H1 (cell line): Measurements from ENCODE around the gene RNF186. TPM values are rescaled to one million over a fixed set of nuclear protein-coding genes. Genes with fewer than 3 reads are reported as not detected.

Experiments used
- ASH2L ChIP-seq: fragments of 200-600, 300-600 bp; sonication (generic); IDR thresholded peaks from one replicate; pipeline ENCODE4 v1.7.1; 2017; ENCODE audit warnings: low read length
- GABPA ChIP-seq: IDR thresholded peaks from 2 replicates; pipeline ENCODE4 v1.6.1; 2011; ENCODE audit warnings: mild to moderate bottlenecking, low read length, moderate library complexity, borderline replicate concordance; ENCODE audit not compliant: insufficient read depth
- NRF1 ChIP-seq: IDR thresholded peaks from 2 replicates; pipeline ENCODE4 v1.6.1; 2011; ENCODE audit warnings: mild to moderate bottlenecking, low read depth, low read length, improper control_type of control experiment
- RBBP5 ChIP-seq: IDR thresholded peaks from 2 replicates; pipeline ENCODE4 v1.7.1; 2012; ENCODE audit warnings: low read depth, mild to moderate bottlenecking, inconsistent platforms, low read length, moderate library complexity, borderline replicate concordance
- SP1 ChIP-seq: IDR thresholded peaks from 2 replicates; pipeline ENCODE4 v1.6.1; 2011; ENCODE audit warnings: low read depth, low read length
- TBP ChIP-seq: IDR thresholded peaks from 2 replicates; pipeline ENCODE4 v1.6.1; 2011; ENCODE audit warnings: low read depth, low read length, improper control_type of control experiment
- polyA plus RNA-seq, 7 experiments: library from polyadenylated mRNA; depleted of rRNA in 3 of 7; stranded (reverse) in 5 of 7; unstranded in 2 of 7; fragments of >200 nt in 5 of 7; fragments of 200-250 nt in 2 of 7; gene quantifications; 1 replicate in 5 of 7; 2 replicates in 1 of 7; 4 replicates in 1 of 7; pipeline versions ENCODE4 v1.2.1 to v1.2.3, GENCODE V29; 2011 to 2013; ENCODE audit warnings: missing spikeins in 2 of 7, mixed read lengths in 2 of 7
- total RNA-seq: library from RNA; stranded (reverse); fragmentation: NEBNext Ultra II Directional; extraction: Animal tissue kit (Norgen Biotek cat#: 25700); gene quantifications from 2 replicates; pipeline ENCODE4 v1.2.1, GENCODE V29; 2021
- TF ChIP-seq, protein P1 (sequence below): IDR thresholded peaks from 2 replicates; pipeline ENCODE4 v1.6.1; 2012; ENCODE audit warnings: low read length, inconsistent platforms

RNF186 gene
- total and polyA plus RNA-seq, 2 of the 8 experiments (the other 6 are each of a cell fraction or from before 2014, with no cell fraction given) = not detected

DNA sequence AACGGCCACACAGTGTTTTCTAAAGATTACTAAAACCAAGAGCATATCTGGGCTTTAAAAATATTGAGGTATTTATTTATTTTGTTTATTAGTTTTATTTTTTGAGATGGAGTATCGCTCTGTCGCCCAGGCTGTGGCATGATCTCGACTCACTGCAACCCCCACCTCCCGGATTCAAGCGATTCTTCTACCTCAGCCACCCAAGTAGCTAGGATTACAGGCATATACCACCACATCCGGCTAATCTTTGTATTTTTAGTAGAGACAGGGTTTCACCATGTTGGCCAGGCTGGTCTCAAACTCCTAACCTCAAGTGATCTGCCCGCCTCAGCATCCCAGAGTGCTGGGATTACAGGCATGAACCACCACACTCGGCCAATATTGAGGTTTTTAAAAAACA lies 39.3 kb downstream of the RNF186 start (continued):
- TF ChIP-seq GABPA (no peak), TBP (no peak), ASH2L (no peak), NRF1 (no peak), RBBP5 (no peak), SP1 (no peak)
- TF ChIP-seq, protein P1, sequence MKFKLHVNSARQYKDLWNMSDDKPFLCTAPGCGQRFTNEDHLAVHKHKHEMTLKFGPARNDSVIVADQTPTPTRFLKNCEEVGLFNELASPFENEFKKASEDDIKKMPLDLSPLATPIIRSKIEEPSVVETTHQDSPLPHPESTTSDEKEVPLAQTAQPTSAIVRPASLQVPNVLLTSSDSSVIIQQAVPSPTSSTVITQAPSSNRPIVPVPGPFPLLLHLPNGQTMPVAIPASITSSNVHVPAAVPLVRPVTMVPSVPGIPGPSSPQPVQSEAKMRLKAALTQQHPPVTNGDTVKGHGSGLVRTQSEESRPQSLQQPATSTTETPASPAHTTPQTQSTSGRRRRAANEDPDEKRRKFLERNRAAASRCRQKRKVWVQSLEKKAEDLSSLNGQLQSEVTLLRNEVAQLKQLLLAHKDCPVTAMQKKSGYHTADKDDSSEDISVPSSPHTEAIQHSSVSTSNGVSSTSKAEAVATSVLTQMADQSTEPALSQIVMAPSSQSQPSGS = no peak
- TF ChIP-seq, all 59 proteins: peak for 0
